NCI-H2196 (cell line): ENCODE results near the gene TXNRD2.

Experiments used
- DNase-seq: peaks from one replicate; lab custom pipeline; 2025; ENCODE audit not compliant: unreplicated experiment; lab: John Stamatoyannopoulos, UW

Gene TXNRD2

DNA sequence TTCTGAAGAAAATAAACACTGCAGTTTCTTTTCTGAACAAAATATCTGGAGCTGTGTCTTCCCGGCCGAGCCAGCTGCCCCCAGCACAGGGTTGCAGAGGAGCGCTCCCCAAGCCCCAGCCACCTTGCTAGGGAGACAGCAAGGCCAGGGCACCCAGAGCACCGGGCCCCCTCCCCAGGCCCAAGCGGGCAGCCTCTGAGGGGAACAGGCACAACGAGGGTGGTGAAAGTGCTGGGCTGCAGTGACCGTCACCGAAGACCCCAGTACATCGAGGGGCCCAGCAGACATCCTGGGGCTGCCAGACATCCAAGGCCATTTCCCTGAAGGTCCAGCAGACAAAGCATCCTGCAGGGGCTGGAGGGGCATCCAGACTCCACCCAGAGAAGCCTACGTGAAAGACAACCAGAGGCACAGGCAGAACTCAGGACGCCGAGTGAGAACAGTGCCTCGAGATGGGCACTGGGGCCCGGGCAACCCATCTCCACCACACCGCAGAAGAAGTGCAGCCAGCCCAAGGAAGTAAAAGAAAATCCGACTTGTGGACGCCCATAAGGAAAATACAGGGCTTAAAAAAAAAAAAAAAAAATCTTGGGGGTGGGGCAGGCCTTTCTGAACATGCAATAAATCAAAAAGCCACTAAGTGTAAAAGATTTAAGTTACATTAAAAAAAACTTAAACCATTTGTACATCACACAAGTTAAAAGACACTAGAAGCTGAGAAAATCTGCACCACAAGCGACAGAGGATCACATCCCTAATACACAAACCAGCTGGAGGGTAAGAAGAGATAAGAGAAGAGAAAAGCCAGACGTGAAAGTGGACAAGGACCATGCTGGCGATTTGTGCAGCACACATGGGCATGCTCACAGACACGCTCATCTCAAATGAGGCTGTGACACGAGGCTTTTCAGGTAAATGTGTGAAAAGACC is 36.0 kb downstream of the TXNRD2 start:
- DNase-seq = no peak

DNA sequence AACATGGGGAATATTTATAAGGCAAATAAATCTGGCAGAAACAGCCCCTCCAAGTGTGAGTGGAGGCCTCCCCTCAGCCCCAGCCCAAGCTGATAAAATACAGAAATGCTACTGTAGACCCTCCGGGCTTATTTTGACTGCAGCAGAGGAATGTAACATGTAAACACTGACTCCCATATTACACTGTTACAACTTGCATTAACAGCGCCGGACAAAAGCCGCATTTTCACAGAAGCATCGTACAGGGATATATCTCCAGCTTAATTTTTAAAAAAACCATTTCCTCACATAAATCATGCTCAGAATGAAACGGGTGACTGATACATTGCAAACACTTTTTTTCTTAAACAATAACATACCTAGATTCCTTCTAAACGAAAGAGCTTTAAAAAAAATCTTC is 36.7 kb downstream of the TXNRD2 start:
- no peak for DNase-seq

DNA sequence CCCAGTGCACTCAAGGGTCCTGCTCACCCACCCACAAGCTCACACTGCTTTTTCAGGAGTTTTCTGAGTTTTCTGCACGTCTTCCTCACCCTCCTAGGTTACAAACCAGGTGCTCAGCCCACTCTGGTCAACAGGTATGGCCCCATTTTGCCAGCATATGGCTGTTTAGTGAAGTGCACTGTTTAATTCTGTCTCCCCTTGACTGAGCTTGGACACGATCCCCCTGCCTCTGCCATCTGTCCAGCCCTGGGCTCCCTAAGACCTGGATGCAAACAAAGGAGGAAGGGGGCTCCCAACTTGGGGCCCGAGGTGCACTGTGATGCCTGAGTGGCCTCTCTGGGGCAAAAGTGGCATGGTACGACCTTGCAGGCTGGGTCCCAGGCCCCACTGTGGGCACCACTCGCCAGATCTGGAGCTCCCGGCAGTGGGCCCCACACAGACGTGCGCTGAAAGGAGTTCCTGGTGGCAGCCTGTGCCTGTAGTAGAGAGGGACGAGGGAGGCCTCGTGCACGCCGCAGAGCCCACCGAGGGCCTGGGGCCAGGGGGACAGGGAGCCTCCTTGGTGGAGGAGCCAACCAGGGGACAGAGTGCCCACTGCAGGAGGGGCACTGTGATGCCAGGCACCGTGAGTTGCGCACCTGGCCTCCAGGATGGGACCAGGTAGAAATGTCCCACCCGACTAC is 37.3 kb downstream of the TXNRD2 start:
- DNase-seq = no peak

DNA sequence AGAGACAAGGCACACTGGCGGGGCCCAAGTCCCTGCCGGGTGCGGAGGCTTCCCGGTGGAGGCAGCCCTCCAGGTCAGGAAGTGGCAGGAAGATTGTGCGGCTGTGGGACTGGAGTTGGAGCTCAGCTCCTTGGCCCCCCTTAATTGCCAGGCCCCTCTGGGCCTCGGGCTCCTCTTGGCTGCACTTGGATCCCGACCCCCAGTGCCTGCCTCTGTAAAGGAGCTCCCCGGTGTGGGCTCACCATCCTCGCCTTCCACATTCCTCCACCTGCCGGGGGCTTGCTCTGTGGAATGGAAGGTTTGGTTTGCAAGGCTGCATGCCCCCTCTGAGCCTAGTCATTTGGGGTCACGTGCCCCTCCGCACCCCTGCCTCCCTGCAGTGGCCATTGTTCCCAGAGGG is 38.1 kb downstream of the TXNRD2 start:
- no peak for DNase-seq

DNA sequence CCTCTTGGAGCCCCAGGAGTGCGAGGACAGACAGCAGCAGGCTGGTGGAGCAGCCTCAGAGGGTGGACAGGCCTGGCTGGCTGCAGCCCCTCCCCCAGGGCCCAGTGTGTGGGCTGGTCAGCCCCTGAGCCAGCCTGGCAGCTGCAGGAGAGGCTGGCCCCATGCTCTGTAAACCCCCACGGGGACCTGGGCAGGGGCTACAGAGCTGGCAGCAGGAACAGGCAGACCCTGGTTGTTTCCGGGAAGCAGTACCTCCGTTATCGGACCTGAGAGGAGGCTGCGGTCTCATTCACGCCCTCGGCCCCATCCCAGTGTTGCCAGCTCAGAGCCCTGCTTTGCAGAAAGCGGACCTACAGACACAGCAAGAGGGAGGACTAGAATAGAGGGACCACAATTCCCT is 38.6 kb downstream of the TXNRD2 start:
- no peak for DNase-seq

DNA sequence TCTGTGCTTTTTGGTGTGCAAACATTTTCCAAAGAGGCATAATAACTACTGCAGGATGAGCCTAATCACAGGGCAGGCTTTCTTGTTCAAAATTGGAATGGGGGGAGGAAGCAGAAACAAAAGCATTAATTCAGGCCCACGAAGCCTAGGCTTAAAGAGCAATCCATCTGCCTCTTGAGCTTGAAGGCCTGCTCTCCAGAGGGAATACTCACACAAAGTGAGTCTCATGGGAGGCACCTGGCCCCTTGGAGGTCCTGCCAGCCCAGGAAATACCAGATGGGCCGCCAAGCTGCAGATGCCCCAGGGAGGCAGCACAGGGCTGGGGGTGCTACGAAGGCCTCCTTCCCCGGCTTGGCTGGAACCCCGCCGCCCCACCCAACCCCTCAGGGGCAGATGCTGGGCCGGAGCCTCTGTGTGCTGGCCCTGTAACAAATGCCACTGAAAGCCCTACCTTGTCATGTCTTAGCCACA is 39.3 kb downstream of the TXNRD2 start:
- DNase-seq = no peak

DNA sequence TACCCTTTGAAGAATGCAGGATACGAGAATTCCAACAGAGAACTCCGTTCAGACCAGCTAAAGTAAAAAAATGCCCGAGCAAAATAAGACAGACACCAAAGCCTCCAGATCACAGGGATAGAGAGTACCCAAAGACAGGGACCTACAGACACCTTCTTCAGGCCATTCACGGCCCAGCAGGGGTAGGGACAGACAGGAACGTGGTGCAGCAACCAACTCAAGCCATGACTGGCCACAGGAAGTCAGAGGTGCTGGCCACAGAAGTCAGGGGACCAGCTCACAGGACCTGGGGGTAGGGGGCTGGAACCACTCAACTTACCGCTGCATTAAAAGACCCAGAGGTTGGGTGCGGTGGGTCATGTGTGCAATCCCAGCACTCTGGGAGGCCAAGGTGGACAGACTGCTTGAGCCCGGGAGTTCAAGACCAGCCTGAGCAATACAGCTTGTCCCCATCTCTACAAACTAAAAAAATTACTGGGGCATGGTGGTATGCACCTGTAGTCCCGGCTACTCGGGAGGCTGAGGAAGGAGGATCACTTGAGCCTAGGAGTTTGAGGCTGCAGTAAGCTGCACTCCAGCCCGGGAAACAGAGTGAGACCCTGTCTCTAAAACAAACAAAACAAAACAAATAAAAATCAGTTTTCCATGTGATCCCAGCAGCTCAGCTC is 39.9 kb downstream of the TXNRD2 start:
- no peak for DNase-seq

DNA sequence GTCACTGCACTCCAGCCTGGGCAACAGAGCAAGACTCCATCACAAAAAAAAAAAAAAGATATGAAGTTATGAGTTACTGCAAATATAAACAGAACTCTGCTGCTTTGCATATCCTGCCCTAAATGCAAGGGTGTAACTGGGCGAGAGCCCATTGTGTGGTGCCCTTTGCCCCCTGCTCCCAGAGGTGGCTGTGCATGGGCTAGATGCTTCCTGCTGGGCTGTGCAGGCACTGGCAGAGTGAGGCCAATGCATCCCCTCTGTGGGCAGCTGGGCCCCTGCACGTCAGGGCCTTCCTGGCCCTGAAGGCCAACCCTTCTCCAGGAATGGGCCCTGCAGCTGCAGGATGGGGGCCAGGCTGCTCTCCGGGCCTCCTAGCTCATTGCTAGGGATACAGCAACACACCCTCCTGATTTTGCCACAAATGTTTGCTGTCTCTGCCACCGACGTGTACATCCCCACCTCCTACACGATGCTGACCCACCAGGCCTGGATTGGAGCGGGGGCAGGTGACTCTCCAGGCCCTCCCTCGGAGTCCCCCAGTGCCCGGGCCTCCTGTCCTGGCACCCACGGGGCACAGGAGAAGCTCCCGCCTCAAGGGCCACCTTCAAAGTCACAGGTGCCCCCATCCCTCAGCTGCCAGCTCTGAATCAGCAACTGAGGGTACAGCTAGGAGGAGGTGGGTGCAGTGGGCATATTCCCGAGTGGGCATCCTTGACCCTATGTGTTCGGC is 40.7 kb downstream of the TXNRD2 start:
- DNase-seq = no peak

DNA sequence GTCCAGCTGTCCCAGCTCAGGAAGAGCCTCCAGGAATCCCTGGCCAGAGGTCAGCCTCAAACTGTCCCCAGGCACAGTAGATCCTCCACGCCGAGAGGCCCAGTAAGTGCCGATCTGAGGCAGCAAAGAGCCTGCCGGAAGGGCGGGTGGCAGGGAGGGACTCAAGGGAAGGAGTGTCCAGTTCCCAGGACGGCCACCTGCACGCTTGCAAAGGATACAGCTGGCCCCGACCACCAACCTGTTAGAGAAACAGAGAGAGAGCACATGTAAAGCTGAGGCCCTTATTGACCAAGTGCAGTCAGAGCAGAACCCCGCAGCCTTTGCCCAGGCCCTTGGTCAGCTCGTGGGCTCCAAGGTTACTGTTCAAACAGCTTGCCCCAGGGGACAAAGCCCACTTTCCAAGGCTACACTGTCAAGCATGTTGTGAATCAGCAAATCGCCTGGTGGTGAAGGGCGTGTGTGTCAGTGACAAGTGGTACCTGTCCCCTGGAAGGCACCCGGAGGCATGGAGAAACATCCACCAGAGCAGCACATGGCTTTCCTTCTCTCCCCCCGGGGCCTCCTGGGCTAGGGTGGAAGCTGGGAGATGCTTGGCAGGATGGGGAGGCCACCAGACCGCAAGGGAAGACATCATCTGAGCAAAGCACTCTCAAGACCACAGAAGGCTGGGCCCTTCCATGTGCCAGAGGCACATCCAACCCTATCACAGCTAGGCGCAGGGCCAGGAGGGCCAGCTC is 42.6 kb downstream of the TXNRD2 start:
- DNase-seq = no peak

DNA sequence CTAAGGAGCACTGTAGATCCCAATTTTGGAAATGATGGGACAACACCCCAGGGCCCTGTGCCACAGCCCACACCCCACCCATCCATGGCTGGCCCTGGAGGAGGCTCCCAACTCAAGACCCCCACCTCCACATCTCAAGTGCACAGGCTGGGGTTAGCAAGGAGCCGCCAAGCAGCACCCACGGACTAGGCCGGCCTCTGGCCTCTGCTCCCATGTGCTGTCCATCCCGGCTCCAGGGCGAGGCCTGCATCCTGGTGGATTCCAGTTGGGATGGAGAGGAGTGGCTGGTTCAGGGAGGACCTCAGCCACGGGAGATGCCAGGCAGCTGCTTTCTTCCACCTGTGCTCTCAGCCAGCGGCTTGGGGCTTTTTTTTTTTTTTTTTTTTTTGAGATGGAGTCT is 43.5 kb downstream of the TXNRD2 start:
- no peak for DNase-seq

DNA sequence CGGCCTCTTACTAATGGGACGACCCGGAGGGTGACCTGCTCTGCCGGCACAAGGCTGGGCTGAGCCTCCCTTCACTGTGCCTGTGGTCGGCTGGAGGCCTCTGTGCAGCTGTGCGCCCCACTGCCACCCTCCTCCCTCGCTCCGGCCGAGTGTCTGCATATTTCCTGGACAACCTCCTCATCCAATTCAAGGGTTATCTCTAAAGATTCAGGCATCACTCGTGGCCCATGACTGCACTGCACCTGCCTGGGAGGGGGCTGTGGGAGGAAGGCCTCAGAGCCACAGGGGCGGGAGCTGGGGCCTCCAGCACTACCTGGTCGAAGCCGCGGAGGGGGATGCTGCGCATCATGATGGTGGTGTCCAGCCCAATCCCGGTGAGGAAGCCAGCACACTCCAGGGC is 43.9 kb downstream of the TXNRD2 start:
- DNase-seq = no peak

DNA sequence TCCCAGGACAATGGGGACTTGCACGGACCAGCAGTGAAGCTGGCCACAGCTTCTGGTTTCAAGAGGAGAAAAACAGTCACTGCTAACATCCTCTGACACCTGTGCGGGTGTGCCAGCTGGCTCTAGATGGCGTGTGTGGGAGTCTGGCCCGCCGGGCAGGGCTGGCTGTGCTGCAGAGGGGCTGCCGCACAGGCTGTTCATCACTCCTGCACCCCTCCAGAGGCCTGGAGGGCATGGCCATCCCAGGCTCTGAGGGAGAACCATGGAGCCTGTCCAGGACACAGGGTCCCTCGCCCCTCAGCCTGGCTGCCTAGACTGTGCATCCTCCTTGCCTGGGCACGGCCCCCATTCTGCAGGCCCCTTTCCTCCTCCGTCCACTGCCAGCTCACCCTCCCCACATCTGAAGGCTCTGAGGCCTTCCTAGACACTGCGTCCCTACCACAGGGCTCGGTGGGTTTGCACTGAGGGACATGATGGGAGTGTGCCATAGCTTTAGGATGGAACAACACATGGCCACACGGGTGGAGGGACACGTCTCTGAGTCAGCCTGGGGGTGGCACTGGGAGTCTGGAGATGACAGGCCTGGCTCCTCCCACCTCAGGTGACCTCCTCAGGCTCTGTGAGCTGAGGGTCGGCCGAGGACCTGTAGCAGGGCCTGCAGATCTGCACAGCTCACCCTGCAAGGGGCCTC is 44.8 kb downstream of the TXNRD2 start:
- no peak for DNase-seq

DNA sequence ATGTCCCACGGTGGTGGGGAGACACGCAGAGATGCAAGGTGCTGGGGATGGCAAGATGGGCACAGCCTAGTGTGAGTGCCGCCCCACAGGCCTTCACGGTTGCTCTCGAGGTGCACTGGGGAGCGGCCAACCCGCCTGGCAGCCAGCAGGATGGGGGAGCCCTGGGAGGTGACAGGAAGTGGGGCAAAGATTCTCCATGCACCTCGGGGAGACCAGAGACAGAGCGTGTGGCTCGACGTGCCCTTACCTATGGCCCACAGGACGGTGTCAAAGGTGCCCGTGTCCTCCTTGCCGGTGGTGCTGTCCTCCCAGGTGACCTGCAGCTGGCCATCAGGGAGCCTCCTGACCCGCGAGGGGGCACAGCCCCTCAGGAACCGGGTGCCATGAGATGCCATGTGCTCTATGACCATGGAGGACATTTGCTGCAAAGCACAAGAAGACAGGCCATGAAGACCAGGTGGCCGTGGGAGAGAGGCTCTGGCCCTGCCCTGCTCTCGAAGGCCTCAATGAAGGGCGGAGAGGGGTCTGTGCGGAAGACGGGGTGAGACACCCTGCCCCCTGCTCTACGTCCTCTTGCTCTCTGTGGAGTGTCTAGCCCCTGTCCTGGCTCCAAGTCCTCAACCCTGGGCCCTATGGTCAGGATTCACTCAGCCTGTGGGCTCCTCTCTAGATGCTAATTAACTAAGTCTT is 46.3 kb downstream of the TXNRD2 start:
- no peak for DNase-seq

DNA sequence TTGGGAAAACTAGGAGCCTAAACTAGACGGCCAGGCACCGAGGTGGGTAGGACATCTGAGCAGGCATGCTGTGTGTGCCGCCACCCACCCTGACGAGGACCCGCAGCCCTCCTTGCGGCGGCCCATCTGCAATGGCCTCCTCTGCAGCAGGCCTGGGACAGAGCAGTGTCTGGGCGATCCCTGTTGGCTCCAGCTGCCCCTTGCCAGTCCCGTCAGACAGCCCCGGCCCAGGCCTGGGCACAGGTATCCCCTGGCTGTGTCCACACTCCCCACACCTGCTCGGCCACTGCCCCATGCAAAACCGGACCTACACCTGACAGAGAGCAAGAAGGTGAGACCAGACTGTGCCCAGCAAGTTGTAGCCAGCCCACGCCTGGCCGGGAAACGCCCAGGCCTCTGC is 48.3 kb downstream of the TXNRD2 start:
- no peak for DNase-seq

DNA sequence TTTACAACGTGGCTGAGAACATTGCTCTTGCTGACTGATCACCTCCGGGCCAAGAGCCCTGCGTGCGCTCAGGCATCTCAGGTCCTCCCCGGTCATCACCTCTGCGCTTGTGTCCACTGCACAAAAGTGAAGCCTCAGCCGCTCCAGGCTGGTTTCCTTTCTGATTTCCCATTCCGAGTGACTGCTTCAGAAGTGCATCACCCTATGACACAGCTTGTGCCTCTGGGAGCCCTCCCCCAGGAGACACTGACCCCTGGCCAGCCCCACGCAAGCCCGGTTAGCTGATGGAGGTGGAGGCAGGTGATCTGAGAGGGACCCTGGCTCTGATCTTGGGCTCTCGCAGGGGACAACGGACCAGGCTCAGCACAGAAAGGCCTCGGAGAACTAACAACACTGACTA is 48.7 kb downstream of the TXNRD2 start:
- DNase-seq = no peak

DNA sequence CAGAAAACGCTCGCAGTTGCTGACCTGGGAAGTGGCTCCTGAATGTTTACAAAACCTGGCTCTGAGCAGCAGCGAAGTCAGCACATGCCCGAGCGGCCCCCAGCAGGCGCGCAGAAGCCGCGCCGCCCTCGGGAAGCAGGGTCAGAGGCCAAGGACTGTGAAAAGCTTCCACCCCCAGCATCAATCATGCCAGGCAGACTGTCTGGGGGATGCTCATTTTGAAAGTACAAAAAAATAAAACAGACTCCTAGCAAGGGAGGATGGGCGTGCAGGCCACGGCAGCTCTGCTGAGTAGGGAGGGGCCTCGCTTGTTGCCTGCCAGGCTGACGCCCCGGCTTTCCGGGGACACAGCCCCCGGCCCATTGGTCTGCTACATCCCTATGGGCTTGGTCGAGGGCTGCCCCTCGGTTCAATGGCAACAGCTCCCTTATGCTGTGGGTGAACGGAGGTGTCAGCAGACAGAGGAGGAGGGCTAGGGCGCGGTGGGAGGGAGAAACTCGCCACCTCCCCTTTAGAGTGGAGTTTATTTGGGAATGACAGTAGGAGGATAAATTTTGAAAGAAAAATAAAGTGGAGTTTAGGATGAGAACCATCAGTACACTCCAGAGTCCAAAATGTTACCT is 49.2 kb downstream of the TXNRD2 start:
- DNase-seq = no peak

DNA sequence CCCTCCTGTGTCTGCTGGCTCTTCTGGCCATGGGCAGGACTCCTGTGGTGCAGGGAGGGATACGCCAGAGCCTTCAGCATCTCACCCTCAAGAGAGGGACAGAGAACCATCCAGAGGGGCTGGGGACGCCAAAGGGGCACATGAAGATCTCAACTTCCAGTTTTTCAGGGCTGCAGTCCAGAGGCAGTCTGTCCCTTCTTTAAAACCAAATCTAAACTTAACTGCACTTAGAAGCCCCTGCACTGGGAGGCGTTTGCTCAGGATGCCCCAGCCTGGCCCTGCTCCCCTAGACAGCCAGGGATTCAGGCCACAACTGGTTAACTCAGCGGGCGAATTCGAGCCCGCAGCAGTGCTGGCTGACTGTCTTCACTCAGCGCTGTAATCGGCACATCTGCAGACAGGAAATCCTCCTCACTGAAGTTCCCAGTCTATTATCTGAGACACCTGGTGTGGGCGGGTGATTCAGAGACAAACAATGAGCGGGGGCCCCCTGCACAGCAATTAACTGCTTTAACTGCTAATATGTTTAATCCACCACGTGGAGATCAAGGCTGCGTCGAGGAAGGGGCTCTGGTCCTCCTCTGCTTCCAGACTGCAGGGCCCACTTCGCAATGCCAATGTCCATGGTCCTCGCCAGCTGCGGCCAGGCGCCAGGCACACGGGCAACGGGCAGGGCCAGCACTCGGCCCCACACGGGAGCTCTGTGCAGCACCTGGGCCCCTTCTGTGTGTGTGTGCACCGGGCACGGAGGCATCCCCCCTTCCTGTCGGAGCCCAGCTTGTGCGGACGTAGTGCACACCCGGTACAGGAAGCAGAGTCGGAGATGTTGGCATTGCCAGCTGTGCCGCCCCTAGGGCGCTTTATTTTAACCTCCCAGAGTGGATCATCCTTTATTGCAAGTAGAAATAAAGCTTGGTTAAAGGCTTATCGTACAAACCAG is 50.0 kb downstream of the TXNRD2 start:
- peak; percentile 55 for DNase-seq
